Liver (tissue), 9 donors: ENCODE results near the gene AKTIP. TPM values are rescaled to one million over a fixed set of nuclear protein-coding genes. Genes with fewer than 3 reads are reported as not detected.

Experiments used
- DNase-seq: peaks from one replicate; pipeline ENCODE4 v3.0.0-alpha.2; 2017; ENCODE audit warnings: low spot score
- H3K27ac ChIP-seq, 2 donors: one replicate each; pipeline ENCODE4 v1.7.0; 2013; ENCODE audit warnings: inconsistent platforms in 2 of 2, low read length in 2 of 2, control low read depth in 1 of 2, low read depth in 1 of 2, mild to moderate bottlenecking in 1 of 2
- H3K27me3 ChIP-seq, 4 donors: one replicate each; pipeline versions ENCODE4 v1.6.1 to v1.7.0; 2013; ENCODE audit warnings: low read length in 3 of 4, inconsistent platforms in 1 of 4, mild to moderate bottlenecking in 1 of 4, moderate library complexity in 1 of 4; ENCODE audit not compliant: control insufficient read depth in 4 of 4, insufficient read depth in 4 of 4
- H3K36me3 ChIP-seq, 4 donors: one replicate each; pipeline versions ENCODE4 v1.6.1 to v1.7.0; 2013; ENCODE audit warnings: low read length in 3 of 4, mild to moderate bottlenecking in 3 of 4, low read depth in 1 of 4, moderate library complexity in 1 of 4; ENCODE audit not compliant: control insufficient read depth in 4 of 4, insufficient read depth in 3 of 4
- H3K4me1 ChIP-seq, 4 donors: one replicate each; pipeline versions ENCODE4 v1.6.1 to v1.7.0; 2013; ENCODE audit warnings: low read length in 3 of 4, mild to moderate bottlenecking in 3 of 4, moderate library complexity in 1 of 4; ENCODE audit not compliant: control insufficient read depth in 4 of 4, insufficient read depth in 4 of 4
- H3K4me3 ChIP-seq, 3 donors: one replicate each; pipeline versions ENCODE4 v1.6.1 to v1.7.0; 2013; ENCODE audit warnings: low read length in 3 of 3, control low read depth in 1 of 3, low read depth in 1 of 3, mild to moderate bottlenecking in 1 of 3
- H3K9ac ChIP-seq, 2 donors: one replicate each; pipeline ENCODE4 v1.7.0; 2013; ENCODE audit warnings: low read length in 2 of 2, mild to moderate bottlenecking in 2 of 2, moderate library complexity in 2 of 2, control low read depth in 1 of 2, low read depth in 1 of 2
- H3K9me3 ChIP-seq, 4 donors: one replicate each; pipeline versions ENCODE4 v1.6.1 to v1.7.0; 2013; ENCODE audit warnings: low read length in 3 of 4; ENCODE audit not compliant: control insufficient read depth in 4 of 4
- CTCF ChIP-seq: fragments of 150-350 bp; IDR thresholded peaks from 2 replicates; pipeline ENCODE4 v1.5.1; 2017; ENCODE audit warnings: improper control_type of control experiment, low read depth, low read length; ENCODE audit not compliant: missing input control
- EGR1 ChIP-seq, 2 donors: IDR thresholded peaks; 2 replicates each; pipeline ENCODE4 v1.6.1; 2016 to 2018; ENCODE audit warnings: antibody characterized with exemption in 2 of 2, low read depth in 2 of 2
- FOXA1 ChIP-seq: IDR thresholded peaks from 2 replicates; pipeline ENCODE4 v1.6.1; 2016; ENCODE audit warnings: antibody characterized with exemption
- FOXA2 ChIP-seq: IDR thresholded peaks from 2 replicates; pipeline ENCODE4 v1.6.1; 2016; ENCODE audit warnings: antibody characterized with exemption
- GABPA ChIP-seq, 2 donors: IDR thresholded peaks in 1 of 2; conservative IDR thresholded peaks in 1 of 2; 2 replicates each; pipeline ENCODE4 v1.6.1; 2016; ENCODE audit warnings: antibody characterized with exemption in 2 of 2, mild to moderate bottlenecking in 1 of 2, moderate library complexity in 1 of 2
- HNF4A ChIP-seq, 2 donors: conservative IDR thresholded peaks; 2 replicates each; pipeline ENCODE4 v1.6.1; 2016; ENCODE audit warnings: antibody characterized with exemption in 2 of 2, mild to moderate bottlenecking in 2 of 2
- HNF4G ChIP-seq: IDR thresholded peaks from 2 replicates; pipeline ENCODE4 v1.6.1; 2016; ENCODE audit warnings: antibody characterized with exemption
- JUND ChIP-seq, 2 donors: IDR thresholded peaks; 2 replicates each; pipeline ENCODE4 v1.6.1; 2016; ENCODE audit warnings: antibody characterized with exemption in 2 of 2
- MAX ChIP-seq: IDR thresholded peaks from 2 replicates; pipeline ENCODE4 v1.6.1; 2016; ENCODE audit warnings: antibody characterized with exemption
- NR2F2 ChIP-seq: IDR thresholded peaks from 2 replicates; pipeline ENCODE4 v1.6.1; 2016; ENCODE audit warnings: antibody characterized with exemption
- RAD21 ChIP-seq, 2 donors: IDR thresholded peaks; 2 replicates each; pipeline ENCODE4 v1.6.1; 2016; ENCODE audit warnings: antibody characterized with exemption in 2 of 2, mild to moderate bottlenecking in 2 of 2
- REST ChIP-seq: IDR thresholded peaks from 2 replicates; pipeline ENCODE4 v1.6.1; 2016; ENCODE audit warnings: antibody characterized with exemption, mild to moderate bottlenecking
- RXRA ChIP-seq, 2 donors: IDR thresholded peaks; 2 replicates each; pipeline ENCODE4 v1.6.1; 2017 to 2018; ENCODE audit warnings: antibody characterized with exemption in 2 of 2, mild to moderate bottlenecking in 1 of 2
- SP1 ChIP-seq: IDR thresholded peaks from 2 replicates; pipeline ENCODE4 v1.6.1; 2018; ENCODE audit warnings: antibody characterized with exemption, mild to moderate bottlenecking
- TAF1 ChIP-seq: conservative IDR thresholded peaks from 2 replicates; pipeline ENCODE4 v1.6.1; 2016; ENCODE audit warnings: antibody characterized with exemption, mild to moderate bottlenecking
- YY1 ChIP-seq: IDR thresholded peaks from 2 replicates; pipeline ENCODE4 v1.6.1; 2016; ENCODE audit warnings: antibody characterized with exemption, mild to moderate bottlenecking
- WGBS: extraction: QIAGEN DNeasy Blood & Tissue Kit; methylation state at CpG from one replicate; pipeline ENCODE4 v1.1.7; 2013; 5-methylcytosine and 5-hydroxymethylcytosine counted together
- polyA plus RNA-seq, 2 donors: library from polyadenylated mRNA; stranded (reverse) in 1 of 2; unstranded in 1 of 2; fragments of 200-250 nt in 1 of 2; fragments of >200 nt in 1 of 2; fragmentation: Nextera tagmentation in 1 of 2; extraction: Ambion mirVana in 1 of 2; gene quantifications; one replicate each; pipeline versions ENCODE4 v1.2.1 to v1.2.3, GENCODE V29; 2013 to 2015
- total RNA-seq, 2 donors: library from RNA; depleted of rRNA; stranded (reverse); fragments of >200 nt; gene quantifications; one replicate each; pipeline ENCODE4 v1.2.3, GENCODE V29; 2014
- TF ChIP-seq, protein P1 (sequence below): IDR thresholded peaks from 2 replicates; pipeline ENCODE4 v1.6.1; 2016; ENCODE audit warnings: antibody characterized with exemption
- donor health status: healthy.
- donor health status: healthy.
- donor health status: healthy.
- donor health status: healthy.
- donor health status: healthy.

The AKTIP gene
- total and polyA plus RNA-seq, 4 donors: 7.5 to 47.1 (median 20.4) TPM

DNA sequence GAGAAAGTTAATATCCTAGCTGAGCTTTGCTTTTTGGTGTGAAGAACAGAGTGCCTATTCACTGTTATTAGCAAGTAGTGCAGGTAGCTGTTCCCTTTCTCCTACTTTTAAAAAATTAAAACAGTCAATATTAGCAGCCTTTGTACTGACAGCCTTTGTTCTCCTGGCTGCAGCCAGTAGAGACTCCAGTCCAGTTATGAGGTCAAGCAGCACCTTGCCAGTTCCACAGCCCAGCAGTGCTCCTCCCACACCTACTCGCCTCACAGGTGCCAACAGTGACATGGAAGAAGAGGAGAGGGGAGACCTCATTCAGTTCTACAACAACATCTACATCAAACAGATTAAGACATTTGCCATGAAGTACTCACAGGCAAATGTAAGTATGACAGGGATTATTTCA, 22.6 kb downstream of the AKTIP start:
- no peak for DNase-seq
- 38% methylated on average over 1 of the region's 1 CpG for WGBS
- H3K36me3 ChIP-seq: peaks cover 9 to 31% (median 23%) of the 10 kb centered on the region in 4 donors
- no peak overlapping the region for H3K9ac ChIP-seq
- no peaks in the 10 kb centered on the region for H3K9me3 ChIP-seq
- H3K4me3 ChIP-seq: no peak overlapping the region
- peaks cover 5 to 18% (median 9%) of the 10 kb centered on the region in 4 donors for H3K4me1 ChIP-seq
- H3K27me3 ChIP-seq: no peaks in the 10 kb centered on the region
- peak in 1 of 2 donors; percentile 52 for TF ChIP-seq RXRA (IDR thresholded peaks at IDR 0.05)
- no peak for TF ChIP-seq RAD21 (IDR thresholded peaks at IDR 0.05)
- TF ChIP-seq HNF4G: no peak
- no peak for TF ChIP-seq FOXA2
- no peak for TF ChIP-seq EGR1 (IDR thresholded peaks at IDR 0.05; ENCODE audit: low read depth in 2 of 2)
- no peak for TF ChIP-seq MAX
- no peak for TF ChIP-seq JUND (IDR thresholded peaks at IDR 0.05)
- peak; percentile 34 to 73 for TF ChIP-seq HNF4A (conservative IDR thresholded peaks at IDR 0.05)
- TF ChIP-seq TAF1: no peak
- TF ChIP-seq CTCF: no peak
- no peak for TF ChIP-seq SP1
- no peak overlapping the region for H3K27ac ChIP-seq

DNA sequence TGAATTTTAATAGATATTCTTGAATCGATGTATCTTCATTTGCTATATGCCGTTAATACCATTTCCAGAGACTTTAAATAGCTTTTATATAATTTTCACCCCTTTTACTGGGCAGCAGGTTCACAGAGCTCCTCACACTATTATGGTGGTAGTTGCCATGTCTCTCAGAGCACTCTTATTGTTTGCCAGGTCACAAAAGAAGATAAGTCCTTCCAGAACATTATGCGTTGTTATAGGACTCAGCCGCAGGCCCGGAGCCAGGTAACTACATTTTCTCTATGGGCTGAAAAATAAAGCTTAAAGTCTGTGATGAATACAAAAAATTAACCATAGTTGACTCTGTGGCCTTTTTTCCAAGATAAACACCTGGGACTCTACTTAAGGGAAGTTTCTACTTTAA, 24.0 kb downstream of the AKTIP start:
- Histone ChIP-seq H3K9ac (no peak overlapping the region), H3K4me3 (no peak overlapping the region), H3K36me3 (peaks cover 9 to 24% (median 17%) of the 10 kb centered on the region in 4 donors), H3K27ac (no peak overlapping the region), H3K4me1 (peaks cover 5 to 18% (median 9%) of the 10 kb centered on the region in 4 donors), H3K9me3 (no peaks in the 10 kb centered on the region), H3K27me3 (no peaks in the 10 kb centered on the region)
- no peak for DNase-seq
- 97% methylated on average over 5 of the region's 5 CpGs for WGBS
- TF ChIP-seq MAX (no peak), RXRA (IDR thresholded peaks at IDR 0.05) (no peak), CTCF (no peak), FOXA2 (no peak), EGR1 (IDR thresholded peaks at IDR 0.05; ENCODE audit: low read depth in 2 of 2) (no peak)

DNA sequence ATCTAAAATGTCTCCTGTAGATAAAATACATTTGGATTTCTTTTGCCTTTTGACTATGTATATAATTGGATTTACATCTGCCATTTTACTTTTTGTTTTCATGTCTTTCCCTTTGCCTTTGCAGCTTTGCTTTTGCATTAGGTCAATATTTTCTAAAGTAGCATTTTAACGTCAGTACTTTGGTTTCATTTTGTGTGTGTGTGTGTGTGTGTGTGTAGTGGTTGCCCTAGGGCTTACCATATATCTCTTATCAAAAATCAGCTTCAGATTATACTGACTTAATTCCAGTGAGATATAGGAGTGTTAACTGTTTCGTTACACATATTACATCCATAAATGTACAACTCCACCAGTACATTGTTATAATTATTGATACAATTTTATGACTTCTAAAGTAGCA, 26.1 kb downstream of the AKTIP start:
- H3K4me1 ChIP-seq: peaks cover 5 to 18% (median 9%) of the 10 kb centered on the region in 4 donors
- TF ChIP-seq HNF4A (conservative IDR thresholded peaks at IDR 0.05) (no peak), TAF1 (no peak), GABPA (IDR thresholded peaks at IDR 0.05 in 1 of 2, conservative IDR thresholded peaks at IDR 0.05 in 1 of 2) (no peak), JUND (IDR thresholded peaks at IDR 0.05) (no peak), YY1 (no peak), RXRA (IDR thresholded peaks at IDR 0.05) (no peak), FOXA1 (no peak), HNF4G (no peak), EGR1 (IDR thresholded peaks at IDR 0.05; ENCODE audit: low read depth in 2 of 2) (no peak), NR2F2 (no peak), MAX (no peak), RAD21 (IDR thresholded peaks at IDR 0.05) (no peak), REST (no peak)
- TF ChIP-seq, protein P1, sequence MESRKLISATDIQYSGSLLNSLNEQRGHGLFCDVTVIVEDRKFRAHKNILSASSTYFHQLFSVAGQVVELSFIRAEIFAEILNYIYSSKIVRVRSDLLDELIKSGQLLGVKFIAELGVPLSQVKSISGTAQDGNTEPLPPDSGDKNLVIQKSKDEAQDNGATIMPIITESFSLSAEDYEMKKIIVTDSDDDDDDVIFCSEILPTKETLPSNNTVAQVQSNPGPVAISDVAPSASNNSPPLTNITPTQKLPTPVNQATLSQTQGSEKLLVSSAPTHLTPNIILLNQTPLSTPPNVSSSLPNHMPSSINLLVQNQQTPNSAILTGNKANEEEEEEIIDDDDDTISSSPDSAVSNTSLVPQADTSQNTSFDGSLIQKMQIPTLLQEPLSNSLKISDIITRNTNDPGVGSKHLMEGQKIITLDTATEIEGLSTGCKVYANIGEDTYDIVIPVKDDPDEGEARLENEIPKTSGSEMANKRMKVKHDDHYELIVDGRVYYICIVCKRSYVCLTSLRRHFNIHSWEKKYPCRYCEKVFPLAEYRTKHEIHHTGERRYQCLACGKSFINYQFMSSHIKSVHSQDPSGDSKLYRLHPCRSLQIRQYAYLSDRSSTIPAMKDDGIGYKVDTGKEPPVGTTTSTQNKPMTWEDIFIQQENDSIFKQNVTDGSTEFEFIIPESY: no peak
- H3K27me3 ChIP-seq: no peaks in the 10 kb centered on the region
- DNase-seq: no peak
- H3K4me3 ChIP-seq: no peak overlapping the region
- no peak overlapping the region for H3K27ac ChIP-seq
- WGBS: 74% methylated on average over 2 of the region's 2 CpGs
- no peaks in the 10 kb centered on the region for H3K9me3 ChIP-seq
- peaks cover 9 to 30% (median 15%) of the 10 kb centered on the region in 4 donors for H3K36me3 ChIP-seq
- H3K9ac ChIP-seq: no peak overlapping the region
